HG03039 (cell line): Measurements from ENCODE around the gene ANO4.
"Not testable (repeated sequence)": the region's sequence is repeated elsewhere in the genome, so short reads cannot be mapped to it uniquely, and the experiment has no call there.

ENCODE experiments used
- ATAC-seq: cut with Tn5 transposase; IDR thresholded peaks from one replicate; pipeline ENCODE4 v1.9.1; 2021; ENCODE audit warnings: mild to moderate bottlenecking, moderate library complexity; ENCODE audit not compliant: unreplicated experiment

Gene ANO4

GRCh38 chr12:101027816-101028215 is 233.2 kb downstream of the ANO4 start:
- no peak for ATAC-seq

GRCh38 chr12:101038289-101038871 is 243.8 kb downstream of the ANO4 start:
- peak; percentile 68 for ATAC-seq

DNA sequence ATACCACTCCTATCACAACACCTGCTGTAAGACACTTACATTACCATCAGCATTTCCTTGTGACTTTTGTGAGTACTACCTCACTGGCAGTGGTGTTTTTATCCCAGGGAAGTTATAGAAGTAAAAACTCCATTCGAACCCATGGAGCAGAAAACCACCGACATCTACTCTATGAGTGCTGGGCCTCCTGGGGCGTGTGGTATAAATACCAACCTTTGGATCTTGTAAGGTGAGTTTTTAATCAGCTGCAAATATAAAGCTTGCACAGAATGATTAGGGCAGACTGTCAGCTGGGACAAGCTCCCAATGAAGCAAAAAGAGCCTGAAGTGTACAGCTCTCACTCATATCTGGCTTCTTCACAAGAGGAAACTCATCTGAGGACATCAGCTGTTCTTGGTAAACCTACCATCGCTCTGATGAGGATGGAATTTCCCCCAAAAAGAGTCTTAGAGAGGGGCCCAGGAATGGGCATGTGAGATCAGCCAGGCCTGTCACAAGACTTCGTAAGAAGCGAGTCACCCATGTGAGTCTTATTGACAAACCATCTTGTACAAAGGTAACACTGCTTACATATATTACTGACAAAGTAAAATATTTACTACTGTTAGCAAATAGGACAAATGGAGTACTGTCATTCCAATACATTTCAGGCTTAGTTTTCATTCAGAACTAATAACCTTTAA is 245.4 kb downstream of the ANO4 start:
- no peak for ATAC-seq

GRCh38 chr12:101040936-101041335 is 246.4 kb downstream of the ANO4 start:
- ATAC-seq, result no peak

- no peak for ATAC-seq
Observed at GRCh38 chr12:101042211-101042610, 247.6 kb downstream of the ANO4 start.

DNA sequence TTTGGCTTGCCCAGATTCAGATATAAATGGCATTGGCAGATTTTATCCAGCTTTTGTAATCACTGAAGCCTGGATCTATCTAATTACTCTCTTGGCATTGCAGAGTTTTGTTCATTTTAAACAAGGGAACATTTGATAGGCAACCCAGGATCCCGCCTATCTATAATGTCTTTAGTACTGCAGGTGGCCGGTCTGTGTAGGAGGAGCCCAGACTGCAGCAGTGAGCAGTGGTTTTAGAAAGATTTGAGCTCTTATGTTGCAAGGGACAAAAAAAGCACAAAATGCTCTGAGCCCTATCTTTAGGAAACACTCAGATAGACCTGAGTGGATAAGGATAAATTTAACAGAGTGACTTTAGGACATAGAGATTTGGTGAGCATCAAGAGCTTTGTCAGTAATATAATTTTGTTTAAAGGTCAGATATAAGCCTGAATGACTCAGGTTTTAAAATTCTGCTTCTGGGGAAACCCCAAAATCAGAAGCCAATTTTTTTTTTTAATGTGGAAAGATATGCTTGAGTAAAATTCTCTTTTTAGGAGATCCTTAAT is 250.0 kb downstream of the ANO4 start:
- ATAC-seq, result no peak

- ATAC-seq, result no peak
Observed at GRCh38 chr12:101045486-101046464, 251.2 kb downstream of the ANO4 start.

- no peak for ATAC-seq
Observed at GRCh38 chr12:101047652-101048051, 253.1 kb downstream of the ANO4 start.

DNA sequence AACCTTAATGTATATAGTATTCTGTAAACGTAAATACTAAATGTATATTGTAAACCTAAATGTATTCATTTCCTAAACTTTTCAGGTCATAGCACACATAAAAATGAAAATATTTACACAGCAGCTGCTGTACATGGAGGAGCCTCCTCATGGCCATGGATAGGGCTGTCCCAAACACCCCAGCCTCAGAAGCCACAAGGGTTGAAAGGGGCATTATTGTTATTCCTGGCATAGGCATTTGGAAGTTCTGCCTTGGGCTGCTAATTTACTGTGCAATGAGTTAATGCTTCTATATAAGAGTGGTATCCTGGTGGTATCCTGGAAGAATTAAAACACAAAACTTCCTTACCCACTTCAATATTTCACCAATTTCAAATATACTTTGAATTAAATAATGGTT is 256.1 kb downstream of the ANO4 start:
- ATAC-seq, result no peak

DNA sequence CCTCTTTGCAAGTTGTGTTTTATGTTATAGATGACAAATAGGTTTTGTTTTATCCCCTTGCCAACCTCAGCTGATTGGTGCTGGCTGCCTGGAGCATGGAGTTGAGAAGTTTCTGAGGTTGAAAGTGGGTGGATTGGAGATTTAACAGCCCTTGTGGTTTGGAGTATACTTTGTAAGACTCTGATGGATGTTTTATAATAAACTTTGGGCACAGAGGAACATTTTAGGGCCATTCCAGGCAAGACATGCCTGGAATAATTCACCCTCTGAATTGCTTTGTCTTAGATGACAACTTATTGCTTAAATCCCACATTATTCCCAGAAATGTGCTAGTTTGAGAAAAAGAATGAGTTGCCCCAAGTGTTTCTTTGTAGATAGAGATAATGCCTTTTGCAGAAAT is 256.6 kb downstream of the ANO4 start:
- ATAC-seq, result no peak

DNA sequence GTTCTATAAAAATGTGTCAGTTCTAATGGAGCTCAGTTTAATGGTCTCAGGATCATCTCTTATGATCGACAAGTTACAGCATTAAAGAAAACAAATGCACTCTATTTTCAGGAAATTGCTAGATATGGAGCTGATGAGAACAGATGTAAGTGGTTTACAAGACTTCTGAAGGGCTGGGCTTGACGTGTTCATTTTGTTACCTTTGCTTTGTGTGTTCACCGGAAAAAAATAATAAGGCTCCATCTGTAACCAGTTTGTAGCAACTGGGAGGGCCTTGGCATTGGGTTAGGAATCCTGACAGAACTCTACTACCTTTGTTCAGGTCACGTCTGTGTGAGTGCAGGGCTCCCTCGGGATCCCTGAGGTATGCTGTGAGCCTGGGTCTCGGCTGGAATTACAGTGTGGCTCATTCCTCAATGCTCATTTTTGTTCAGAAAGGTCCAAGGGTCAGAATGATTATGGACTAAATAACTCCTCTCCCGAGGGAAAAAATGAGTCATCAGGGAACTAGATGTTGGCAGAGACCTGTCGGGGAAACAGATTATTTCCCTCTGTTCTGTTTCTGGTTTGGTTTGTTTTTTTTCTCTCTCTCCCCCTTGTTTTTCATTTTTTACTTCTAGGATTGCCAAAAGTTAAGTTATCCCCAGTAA is 257.4 kb downstream of the ANO4 start:
- no peak for ATAC-seq

DNA sequence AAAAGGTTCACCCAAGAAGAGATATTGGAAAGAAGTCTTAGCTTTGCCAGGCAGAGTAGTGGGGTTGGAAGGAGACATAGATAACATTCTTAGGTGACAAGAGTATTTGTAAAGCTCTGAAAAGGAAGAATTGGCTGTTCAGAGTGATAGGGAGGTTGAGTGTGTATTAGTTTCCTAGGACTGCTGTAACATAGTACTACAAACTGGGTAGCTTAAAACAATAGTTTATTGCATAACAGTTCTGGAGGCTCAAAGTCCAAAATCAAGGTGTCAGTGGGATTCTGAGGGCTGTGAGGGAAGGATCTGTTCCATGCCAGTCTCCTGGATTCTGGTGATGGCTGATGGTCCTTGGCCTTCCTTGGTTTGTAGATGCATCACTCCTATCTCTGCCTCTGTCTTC is 258.6 kb downstream of the ANO4 start:
- ATAC-seq, result no peak

GRCh38 chr12:101055940-101056339 is 261.4 kb downstream of the ANO4 start:
- no peak for ATAC-seq

DNA sequence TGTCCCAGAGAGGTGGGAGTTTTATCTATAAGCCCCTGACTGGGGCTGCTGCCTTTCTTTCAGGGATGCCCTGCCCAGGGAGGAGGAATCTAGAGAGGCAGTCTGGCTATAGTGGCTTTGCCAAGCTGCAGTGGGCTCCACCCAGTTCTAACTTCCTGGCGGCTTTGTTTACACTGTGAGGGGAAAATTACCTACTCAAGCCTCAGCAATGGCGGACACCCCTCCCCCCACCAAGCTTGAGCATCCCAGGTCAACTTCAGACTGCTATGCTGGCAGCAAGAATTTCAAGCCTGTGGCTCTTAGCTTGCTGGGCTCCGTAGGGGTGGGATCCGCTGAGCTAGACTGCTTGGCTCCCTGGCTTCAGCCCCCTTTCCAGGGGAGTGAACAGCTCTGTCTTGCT is 267.9 kb downstream of the ANO4 start:
- not testable (repeated sequence) for ATAC-seq

DNA sequence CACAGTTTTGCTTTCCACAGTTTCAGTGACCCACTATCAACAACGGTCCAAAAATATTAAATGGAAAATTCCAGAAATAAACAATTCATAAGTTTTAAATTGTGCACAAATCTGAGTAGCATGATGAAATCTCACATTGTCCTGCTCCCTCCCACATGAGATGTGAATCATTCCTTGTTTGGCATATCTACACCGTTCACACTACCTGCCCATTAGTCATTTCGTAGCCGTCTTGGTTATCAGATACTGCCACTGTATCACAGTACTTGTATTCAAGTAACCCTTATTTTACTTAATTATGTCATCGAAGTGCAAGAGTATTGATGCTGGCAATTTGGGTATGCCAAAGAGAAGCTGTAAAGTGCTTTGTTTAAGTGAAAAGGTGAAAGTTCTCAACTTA is 270.1 kb downstream of the ANO4 start:
- ATAC-seq, result no peak

DNA sequence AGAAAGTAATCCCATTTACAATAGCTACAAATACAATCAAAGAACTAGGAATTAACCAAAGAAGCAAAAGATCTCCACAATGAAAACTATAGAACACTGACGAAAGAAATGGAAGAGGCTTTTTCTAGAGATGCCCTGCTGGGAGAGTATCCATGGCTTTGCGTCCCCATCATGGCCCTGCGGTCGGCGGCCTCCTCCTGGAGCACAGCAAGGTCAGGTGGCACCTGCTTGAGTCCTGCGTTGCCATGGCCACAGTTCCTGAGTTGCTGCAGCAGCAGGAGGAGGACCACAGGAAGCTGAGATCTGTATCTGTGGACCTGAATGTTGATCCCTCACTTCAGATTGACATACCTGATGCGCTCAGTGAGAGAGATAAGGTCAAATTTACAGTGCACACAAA is 271.9 kb downstream of the ANO4 start:
- no peak for ATAC-seq

GRCh38 chr12:101068402-101068801 is 273.8 kb downstream of the ANO4 start:
- ATAC-seq, result no peak

- ATAC-seq, result no peak
Observed at GRCh38 chr12:101068836-101069235, 274.3 kb downstream of the ANO4 start.

DNA sequence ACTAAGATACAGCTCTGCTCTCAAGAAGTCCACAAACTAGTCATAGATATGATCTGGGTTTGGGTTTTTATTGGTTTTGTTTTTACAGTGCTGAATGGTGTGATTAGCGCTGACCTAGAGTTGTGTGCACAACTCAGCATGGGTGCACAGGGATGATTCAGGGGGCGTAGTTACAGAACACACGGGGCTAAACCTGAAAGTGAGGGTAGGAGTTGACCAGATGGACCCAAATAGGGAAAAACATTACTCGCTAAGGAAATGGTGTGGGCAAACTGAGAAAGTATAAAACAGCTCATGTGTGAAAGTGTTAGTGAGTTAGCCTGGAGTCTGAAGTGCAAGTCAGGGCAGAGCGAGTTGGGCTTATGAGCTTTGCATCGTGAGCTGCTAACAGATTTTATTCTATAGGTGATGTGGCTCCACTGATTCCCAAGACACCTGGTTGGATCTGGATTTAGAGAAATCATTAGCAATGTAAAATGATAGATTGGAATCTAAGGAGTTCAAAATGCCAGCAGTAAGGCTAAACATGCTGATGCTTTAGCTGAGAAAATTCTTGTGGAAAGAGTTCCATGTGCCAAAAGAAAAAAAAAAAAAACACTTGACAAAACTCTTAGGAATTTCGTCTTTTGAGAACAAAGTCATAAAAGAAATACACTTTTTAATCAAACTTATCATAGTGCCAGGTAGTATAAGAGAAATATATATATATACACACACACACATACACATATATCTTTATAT is 280.5 kb downstream of the ANO4 start:
- ATAC-seq, result no peak

DNA sequence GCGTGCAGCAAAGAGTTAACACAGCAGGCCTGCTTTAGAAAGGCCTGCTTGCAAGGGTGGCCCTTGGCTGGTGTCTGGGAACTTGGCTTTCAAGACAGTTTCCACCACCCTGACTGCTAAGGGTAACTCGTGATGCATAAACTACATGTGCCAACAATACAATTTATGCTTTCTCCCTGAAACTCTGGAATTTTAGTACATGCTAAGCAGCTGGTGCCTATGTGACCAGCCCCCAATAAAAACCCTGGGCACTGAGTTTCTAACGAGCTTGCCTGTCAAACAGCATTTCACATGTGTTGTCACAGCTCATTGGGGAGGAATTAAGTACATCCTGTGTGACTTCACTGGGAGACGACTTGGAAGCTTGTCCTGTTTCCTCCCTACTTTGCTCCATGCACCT is 282.3 kb downstream of the ANO4 start:
- no peak for ATAC-seq
